Measurements from ENCODE around the gene CD2BP2.
A peak's percentile ranks its signal among the peaks of the same experiment; 100 is the strongest.

CD2BP2 gene

GRCh38 chr16:30355144-30355953 lies at the start of gene CD2BP2:
CD2BP2 (minus strand) TSS chr16:30355308; CDS start chr16:30354681, 627 bp downstream.
- CTCF ChIA-PET, result interaction anchor here (0.9 to 2.7 kb wide), 5 partner anchors 14 to 54 kb away, joined by 3 to 14 read pairs (median 4); partner anchors contain the start of genes TBC1D10B and ZNF48
- TF ChIP-seq CTCF (IDR thresholded peaks at IDR 0.05; ENCODE audit: insufficient read depth, low read length, missing control alignments), result peak; percentile 7
- POLR2A ChIA-PET, result interaction anchor here (0.6 to 2.5 kb wide), 4 partner anchors 10 to 203 kb away, joined by 3 to 12 read pairs (median 4); partner anchors contain the start of gene TBC1D10B
- peak; percentile 97 for DNase-seq (ENCODE audit: low read depth, low spot score)
- peak within 1 kb of the TSS; percentile 97 for H3K4me3 ChIP-seq (ENCODE audit: low read depth, low read length)

GRCh38 chr16:30401768-30402425 lies 46.8 kb upstream of the CD2BP2 start:
- DNase-seq (ENCODE audit: low read depth, low spot score), result no peak
- TF ChIP-seq CTCF (IDR thresholded peaks at IDR 0.05; ENCODE audit: insufficient read depth, low read length, missing control alignments), result no peak
- POLR2A ChIA-PET, result no interaction called here
- H3K4me3 ChIP-seq (ENCODE audit: low read depth, low read length), result no peak overlapping the region
- CTCF ChIA-PET, result interaction anchor here (1.6 kb wide), 1 partner anchor 9 kb away, joined by 3 read pairs; no protein-coding TSS in a partner anchor

GRCh38 chr16:30399435-30400186 lies 44.5 kb upstream of the CD2BP2 start:
- no peak for TF ChIP-seq CTCF (IDR thresholded peaks at IDR 0.05; ENCODE audit: insufficient read depth, low read length, missing control alignments)
- H3K4me3 ChIP-seq (ENCODE audit: low read depth, low read length), result peak overlapping the region; percentile 64
- ChIA-PET POLR2A (interaction anchor here (0.7 kb wide), 1 partner anchor 29 kb away, joined by 4 read pairs; no protein-coding TSS in a partner anchor), CTCF (interaction anchor here (0.6 to 4.4 kb wide), 3 partner anchors 10 to 45 kb away, joined by 3 to 40 read pairs (median 3); partner anchors contain the start of genes CD2BP2 and ZNF771)
- no peak for DNase-seq (ENCODE audit: low read depth, low spot score)

GRCh38 chr16:30398661-30399434 lies 43.7 kb upstream of the CD2BP2 start:
- H3K4me3 ChIP-seq (ENCODE audit: low read depth, low read length), result no peak overlapping the region
- DNase-seq (ENCODE audit: low read depth, low spot score), result no peak
- CTCF ChIA-PET, result interaction anchor here (0.9 to 4.4 kb wide), 4 partner anchors 8 to 44 kb away, joined by 3 to 40 read pairs (median 4); partner anchors contain the start of genes CD2BP2, DCTPP1 and ZNF771
- TF ChIP-seq CTCF (IDR thresholded peaks at IDR 0.05; ENCODE audit: insufficient read depth, low read length, missing control alignments), result no peak
- POLR2A ChIA-PET, result no interaction called here

GRCh38 chr16:30397776-30398660 lies 42.9 kb upstream of the CD2BP2 start:
- no peak for DNase-seq (ENCODE audit: low read depth, low spot score)
- no peak for TF ChIP-seq CTCF (IDR thresholded peaks at IDR 0.05; ENCODE audit: insufficient read depth, low read length, missing control alignments)
- POLR2A ChIA-PET, result interaction anchor here (3.3 kb wide), 1 partner anchor 9 kb away, joined by 11 read pairs; the partner anchor contains the start of gene ZNF771
- CTCF ChIA-PET, result interaction anchor here (1.0 to 4.4 kb wide), 3 partner anchors 9 to 32 kb away, joined by 3 to 40 read pairs (median 6); partner anchors contain the start of genes DCTPP1 and ZNF771
- H3K4me3 ChIP-seq (ENCODE audit: low read depth, low read length), result no peak overlapping the region

Data from AG04449 (cell line).